A204.1 (cell line): ENCODE results near the gene SACS.
"Not testable (repeated sequence)": the region's sequence is repeated elsewhere in the genome, so short reads cannot be mapped to it uniquely, and the experiment has no call there.

Experiments
- FAIRE-seq: peaks from 2 replicates; lab custom pipeline; 2012; peaks lifted over from hg19 to GRCh38; lab: Jason Lieb, UNC

The SACS gene

DNA sequence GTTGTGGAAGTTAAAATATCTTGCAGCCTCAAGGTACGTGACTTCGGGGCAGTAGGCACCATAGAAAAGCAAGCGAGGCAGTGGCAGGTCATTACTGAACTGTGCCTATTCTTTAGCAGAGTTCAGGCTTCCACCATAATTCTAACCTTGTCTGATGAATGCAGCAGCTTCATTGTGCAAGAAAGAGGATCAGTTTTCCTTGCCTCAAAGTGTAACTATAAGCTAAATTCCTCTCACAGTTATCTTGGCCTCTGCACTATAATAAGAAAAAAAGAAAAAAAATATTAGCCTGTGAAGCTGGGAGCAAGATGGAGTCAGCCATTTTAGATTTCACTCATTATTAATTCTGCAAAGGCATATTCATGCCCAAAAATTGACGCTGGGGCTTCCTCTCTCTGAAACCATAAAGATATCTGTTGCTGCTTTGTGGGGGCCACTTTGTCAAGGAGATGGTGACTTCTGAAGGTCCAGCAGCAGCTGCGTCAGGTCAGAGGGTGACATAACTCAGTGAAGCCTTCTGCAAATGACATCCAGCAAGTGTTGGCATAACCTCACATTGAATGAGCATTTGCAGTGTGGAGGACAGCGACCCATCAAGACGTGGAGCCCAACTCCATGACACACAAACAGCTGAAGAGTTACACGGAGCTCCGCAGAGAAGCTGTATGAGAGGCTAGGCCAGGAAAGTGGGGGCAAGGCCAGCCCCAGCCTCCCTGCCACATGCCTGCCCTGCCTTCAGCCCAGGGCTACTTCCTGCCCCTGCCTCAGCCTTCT lies 23.1 kb upstream of the SACS start:
- FAIRE-seq: no peak

DNA sequence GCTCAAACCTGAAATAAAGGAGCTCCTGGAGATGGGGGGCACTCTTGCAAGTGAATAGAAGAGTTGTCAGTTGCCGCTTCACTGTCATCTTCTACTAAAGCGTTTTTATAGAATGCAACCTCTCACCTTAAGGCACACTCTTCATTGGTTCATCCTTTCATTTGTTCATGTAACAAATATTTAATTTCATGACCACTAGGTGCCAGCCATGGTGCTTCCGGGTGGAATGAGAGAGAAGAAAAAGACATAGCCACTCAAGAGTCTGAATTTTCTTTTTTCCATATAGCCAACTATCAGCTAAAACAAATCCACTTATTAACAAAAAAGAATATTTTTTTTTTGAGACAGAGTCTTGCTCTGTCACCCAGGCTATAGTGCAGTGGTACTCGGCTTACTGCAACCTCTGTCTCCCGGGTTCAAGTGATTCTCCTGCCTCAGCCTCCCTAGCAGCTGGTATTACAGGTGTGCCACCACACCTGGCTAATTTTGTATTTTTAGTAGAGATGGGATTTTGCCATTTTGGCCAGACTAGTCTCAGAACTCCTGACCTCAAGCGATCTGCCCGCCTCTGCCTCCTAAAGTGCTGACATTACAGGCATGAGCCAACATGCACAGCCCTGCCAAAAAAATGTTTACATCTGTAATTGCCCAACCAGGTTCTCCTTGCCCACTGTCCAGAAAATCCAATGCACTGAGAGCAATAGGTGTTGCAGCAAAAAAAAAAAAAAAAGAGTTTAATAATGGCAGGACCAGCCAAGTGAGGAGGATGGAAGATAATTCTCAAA lies 22.1 kb upstream of the SACS start:
- no peak for FAIRE-seq

DNA sequence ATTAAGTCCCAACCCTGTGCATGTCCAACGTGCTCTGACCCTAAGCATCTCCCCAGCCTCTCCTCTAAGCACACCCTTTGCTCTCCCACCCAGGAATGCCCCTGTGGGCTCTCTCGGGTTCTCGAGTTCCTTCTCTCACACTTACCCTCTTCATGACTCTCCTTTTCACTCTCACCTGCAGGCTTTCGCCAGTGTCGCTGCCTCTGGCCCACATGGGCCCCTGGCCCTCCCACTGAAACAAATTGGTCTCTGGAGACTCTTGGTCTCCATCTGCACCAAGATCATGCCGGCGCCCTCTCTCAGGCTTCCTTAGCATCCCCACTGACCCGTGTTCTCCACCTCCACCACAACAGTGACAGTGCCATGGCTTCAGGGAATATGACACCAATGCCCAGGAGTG lies 19.6 kb upstream of the SACS start:
- FAIRE-seq: no peak

DNA sequence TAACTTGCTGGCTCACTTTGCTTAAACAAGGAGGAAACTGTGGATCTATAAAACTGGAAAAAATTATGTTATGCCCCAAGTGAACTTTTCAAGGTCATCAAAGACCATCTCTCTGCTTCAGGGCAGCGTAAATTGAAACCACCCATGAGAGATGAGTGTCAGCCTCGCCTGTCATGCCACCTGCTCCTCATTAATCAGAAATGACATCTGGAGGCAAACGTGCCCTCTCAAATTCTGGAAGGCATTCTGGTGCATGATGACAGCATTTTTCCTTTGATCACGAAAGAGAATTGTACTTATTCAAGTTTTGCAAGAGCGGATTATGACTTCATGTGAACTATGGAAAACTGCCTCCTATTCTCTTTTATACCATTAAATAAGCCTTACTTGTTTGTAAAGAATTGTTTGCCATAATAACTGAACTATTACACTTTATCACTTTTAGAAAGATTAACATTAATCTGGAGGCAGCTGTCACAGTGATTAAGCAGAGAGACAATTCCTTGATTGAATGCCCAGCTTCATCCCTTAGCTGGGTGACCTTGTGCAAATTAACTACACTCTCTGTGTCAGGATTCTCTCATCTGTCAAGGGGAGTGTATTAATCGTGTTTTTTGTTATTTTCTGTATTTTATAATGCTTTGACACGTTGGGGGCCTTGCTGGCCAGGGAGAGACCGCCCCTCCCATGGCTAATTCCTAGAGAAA lies 17.0 kb upstream of the SACS start:
- FAIRE-seq: no peak

DNA sequence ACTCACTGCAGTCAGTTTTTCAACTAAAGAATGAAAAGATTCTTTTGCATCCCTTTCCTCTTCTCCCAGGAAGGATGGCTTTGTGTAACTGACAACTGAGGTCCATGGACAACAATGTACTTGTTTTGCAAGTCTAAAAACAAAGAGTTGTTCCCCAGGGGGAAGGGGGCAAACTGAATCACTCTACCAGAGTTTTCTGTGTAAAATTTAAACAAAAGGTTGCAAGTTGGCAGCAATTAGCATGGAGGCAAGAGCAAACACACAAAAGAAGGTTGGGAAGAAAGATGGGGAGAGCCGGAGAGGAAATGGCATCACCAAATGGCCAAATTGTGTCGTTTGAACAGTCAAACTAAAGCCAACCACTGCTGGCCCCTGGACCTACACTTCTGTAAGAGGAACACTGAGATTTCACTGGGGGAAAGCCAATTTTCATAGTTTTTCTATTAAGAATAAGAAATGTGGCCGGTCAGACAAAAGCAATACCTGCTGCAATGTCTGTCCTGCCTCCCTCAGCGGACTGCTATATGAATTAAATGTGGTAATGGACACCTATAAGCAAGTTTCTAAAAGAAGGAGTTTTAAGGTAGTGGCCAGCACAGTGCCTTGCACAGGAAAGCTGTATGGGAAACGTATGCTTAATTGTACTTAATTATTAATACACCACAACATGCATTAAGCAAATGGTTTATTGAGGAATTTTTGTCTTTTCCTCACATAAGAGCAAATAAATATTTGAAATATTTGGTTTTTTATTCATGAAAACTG lies 16.1 kb upstream of the SACS start:
- no peak for FAIRE-seq

DNA sequence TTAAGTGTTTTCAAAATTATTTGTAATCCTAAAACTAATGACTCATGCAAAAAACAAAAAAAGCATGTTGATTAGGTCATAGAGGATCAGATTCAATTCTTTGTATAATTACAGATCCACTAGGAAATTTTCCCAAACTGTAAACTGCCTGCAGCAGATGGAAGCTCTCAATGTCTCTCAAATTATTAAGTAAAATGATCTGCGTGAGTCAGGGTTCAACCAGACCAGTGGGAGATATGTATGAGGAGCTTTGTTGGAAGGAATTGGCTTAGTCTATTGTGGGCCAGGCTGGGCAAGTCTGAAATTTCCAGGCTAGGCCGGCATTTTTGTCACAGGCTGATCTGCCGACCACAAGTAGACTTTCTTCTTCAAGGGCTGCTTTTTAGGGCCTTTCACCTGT lies 14.4 kb upstream of the SACS start:
- peak; percentile 78 for FAIRE-seq

DNA sequence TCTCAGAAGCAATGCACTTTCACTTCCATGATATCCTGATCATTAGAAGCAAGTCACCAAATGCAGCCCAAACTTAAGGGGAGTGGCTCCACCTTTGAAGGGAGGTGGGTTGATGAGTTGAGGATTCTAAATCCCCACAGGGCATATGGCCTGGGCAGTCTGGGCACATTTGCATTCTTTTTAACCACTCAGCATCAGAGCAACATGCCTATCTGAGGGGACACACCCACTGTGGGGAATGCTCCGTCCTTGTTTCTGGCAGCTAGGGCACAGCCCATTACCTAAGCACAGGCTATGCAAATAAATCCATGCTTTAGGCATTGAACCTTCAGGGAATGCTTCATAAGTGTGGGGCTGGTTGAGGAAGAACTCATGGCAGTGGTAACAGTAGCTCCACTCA lies 12.3 kb upstream of the SACS start:
- FAIRE-seq: no peak

DNA sequence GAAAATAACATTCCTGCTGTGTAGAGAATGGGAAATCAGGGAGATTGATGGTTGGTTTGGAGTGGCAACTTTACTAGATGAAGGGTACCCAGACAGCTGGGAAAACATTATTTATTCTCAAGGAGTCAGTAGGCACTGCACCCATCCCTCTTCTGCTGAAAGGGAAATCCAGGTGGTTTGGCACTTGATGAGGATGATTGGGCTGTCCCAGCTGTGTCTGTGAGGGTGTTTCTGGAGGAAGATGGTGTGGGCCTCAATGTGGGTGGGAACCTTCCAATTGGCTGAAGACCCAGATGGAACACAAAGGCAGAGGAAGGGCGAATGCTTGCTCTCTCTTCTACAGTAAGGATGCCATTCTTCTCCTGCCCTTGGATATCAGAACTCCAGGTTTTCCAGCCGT lies 10.4 kb upstream of the SACS start:
- no peak for FAIRE-seq

DNA sequence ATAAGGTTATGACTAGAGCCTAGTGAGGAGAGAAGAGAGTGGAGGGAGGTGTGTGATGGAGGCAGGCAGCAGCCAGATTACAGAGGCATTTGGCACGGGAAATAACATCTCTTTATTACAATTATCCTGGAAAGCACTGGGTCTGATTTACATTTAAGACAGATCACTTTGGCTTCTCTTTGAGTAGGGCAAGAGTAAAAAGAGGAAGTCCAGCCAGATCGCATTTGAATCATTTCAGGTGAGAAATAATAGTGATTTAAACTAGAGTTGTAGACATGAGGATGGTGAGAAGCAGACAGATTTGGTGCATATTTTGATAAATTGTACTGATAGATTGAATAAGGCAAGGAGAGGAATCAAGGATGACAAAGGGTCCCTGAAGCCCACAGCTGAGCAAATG lies 9.6 kb upstream of the SACS start:
- FAIRE-seq: no peak

DNA sequence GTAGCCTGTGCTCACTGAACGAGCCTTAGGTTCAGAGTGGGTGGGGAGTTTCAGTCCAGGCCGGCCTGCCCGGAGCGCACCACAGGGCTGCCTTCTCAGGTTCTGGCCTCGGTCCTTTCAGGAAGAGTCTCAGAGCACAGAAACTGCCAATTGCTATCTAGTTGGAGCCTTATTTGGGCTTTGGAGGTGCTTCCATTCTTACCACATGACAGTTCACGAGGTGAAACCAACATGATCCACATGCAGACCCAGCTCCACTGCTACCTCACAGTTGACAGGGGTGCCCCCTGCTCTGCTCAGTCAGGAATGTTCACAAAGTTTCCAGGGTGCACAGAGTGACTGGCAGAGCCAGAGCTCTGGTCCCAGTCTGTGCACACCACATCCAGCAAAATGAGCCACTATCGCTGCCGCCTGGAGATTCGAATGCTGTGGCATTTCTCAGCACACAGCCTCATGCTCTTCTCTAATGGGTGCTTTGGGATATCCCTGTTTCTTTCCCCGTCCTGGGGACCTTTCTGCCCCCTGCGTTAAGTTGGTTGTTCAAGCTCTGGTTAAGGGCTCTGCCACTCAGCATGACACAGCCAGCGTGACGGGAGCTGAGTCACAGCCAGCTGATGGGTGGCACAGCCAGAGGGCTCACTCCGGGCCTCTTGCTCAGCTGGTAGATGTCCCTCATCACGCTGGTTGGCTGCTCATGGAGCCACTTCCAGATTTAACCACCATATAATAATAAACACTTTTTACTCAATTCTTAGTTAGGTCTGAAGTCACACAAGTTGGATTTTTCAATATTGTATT lies 7.5 kb upstream of the SACS start:
- FAIRE-seq: no peak

DNA sequence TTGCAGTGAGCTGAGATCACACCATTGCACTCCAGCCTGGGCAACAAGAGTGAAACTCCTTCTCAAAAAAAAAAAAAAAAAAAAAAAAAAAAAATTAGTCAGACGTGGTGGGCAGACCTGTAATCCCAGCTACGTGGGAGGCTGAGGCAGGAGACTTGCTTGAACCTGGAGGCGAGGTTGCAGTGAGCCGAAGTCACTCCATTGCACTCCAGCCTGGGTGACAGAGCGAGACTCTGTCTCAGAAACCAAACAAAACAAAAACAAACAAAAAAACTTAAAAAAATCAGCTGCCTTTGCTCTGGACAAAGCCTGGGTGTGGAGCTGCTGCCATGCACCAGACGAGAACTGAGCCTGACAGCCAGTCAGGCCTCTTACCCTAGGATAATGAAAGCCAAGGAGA lies 6.8 kb upstream of the SACS start:
- not testable (repeated sequence) for FAIRE-seq

DNA sequence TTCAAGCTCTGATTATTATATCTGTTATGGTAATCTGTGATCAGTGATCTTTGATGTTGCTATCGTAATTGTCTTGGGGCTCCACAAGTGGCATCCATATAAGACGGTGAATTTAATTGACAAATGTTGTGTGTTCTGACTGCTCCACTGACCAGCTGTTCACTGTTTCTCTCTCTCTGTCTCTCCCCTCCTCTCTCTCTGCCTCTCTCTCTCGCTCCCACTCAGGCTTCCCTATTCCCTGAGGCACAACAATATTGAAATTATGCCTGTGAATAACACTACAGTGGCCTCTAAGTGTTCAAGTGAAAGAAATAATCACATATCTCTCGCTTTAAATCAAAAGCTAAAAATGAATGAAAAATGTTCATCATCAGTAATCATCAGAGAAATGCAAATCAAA lies 4.4 kb upstream of the SACS start:
- no peak for FAIRE-seq

DNA sequence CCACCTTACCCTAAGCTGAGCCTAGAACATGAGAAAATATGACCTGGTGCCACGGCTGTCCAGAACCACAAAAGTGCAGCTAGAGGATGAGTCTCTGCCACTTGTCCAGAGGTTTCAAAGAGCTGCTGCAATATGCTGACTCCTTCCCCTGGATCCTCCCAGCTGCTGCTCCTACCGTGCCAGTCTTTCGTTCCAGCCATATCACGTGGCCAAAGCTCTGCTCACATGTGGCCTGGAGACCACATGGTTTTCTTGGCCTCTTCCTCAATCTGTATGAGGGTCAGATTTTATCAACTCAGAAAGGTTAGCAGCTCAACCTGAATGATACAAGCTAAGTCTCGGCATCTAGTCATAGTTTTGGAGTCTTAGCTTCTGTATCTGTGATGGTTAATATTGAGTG lies 3.2 kb upstream of the SACS start:
- FAIRE-seq: no peak

DNA sequence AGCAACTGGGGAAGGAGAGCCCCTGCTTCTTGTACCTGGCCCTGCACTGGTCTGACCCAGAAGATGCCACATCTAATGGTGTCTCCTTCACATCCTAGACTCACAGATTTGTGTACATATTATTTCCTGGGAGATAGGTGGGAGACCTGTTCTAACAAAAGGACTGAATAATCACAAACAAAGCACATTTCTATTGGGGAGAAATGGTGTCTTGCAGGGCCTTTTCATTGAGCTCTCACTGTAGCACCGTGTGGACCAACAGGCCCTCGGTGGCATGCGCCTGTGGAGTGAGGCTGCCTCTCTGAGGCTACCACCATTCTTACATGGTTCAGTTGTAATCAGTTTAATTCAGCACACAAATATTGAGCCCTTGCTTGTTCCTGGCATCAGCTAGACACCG lies 989 bp upstream of the SACS start:
- FAIRE-seq: no peak

DNA sequence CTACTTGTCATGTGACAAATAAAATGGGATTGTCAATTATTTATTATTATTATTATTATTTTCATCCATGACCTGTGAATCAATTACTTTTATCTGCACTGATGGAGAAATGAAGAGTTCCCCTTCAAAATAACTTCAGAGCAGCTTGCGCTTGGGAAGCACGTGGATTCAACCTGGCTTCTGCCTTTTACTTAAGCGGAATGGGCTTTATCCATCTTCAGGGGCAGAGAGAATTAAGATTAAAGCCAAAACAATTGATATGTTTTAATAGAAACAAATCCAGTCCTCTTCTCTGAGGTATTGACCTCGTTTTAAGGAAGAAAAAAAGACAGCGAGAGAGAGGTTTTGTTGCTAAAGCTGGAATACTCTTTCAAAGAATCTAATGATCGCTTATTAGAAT lies 876 bp downstream of the SACS start:
- FAIRE-seq: no peak

DNA sequence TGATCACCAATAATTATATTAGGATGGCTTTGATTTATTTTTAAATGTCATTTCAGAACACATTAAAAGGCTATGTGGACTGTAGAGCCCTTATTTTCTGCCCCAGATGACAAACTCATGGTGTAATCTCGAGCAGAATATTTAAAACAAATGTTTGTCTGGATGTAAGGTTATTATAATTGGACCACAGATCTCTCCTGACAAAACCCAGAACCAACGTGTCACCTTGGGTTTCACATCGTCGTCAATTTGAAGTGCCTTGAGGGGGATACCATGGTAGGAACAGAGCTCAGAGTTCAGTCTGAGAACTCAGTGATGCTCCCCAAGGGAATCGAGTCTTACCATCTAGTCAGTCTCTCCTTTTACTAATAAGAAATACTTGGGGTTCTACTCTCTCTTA lies 2.8 kb downstream of the SACS start:
- FAIRE-seq: no peak

DNA sequence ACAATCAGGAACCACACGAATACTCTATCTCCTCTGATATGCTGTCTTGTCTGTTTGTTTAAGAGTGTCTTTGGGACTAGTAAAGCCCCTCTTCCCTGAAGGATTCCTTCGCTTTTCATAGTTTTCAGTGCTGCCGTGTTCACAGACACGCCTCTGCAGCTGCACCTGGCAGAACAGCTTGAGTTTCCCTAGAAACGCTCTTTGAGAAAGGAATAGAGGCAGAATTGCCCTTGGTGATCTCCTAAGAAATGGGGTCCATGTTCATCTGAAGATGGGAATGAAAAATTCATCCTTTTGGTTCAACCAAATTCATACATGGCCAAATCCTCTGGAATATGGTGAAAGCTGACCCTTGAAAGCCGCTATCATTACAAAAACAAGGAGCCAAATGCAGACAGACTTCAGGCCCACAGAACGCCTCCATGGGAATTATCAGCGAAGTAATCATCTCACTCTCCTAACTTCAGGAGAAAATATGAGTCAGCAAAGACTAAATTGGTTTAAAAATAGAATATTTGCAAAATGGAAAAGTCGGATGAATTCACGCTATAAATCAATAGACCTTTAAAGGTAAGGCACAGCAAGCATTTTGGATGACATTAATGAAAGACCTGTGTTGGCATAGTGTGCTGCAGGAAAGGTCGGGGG lies 5.5 kb downstream of the SACS start:
- FAIRE-seq: no peak

DNA sequence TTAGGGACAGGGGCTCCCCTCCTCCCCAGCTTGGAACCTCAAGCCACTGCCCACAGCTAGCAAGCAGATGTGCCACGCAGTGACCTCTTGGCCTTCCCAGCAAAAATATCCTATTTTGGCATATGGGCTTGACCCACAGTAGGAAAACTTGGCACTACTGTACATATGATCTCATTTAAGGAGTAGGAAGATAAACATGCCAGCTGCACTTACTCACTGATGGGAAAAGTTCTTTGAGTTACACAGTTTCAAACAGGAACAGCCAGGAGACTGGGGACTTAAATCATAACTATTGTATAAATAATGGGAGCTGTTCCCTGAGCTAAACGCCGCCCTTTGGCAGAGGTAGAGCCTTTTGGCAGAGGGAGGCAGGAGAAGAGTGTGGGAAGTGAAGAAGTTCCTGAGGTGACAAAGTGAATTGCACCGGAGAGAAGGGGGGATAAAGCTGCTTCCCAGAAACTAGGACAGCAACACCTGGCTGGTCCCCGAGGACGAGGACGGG lies 6.1 kb downstream of the SACS start:
- no peak for FAIRE-seq

DNA sequence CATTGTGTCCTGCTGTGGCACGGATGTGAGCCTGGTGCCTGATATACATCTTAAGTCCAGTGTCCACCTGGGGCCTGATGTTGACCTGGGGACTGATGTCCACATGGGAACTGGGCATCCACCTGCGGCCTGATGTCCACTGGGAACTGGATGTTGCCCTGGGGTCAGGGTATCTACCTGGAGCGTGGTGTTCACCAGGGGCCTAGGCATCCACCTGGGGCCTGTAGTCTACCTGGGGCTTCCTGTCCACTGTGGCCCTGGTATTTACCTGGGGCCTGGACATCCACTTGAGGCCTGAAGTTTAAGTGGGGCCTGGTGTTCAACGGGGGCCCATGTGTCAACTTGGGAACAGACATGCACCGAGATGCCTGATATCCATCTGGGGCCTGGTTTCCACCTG lies 11.9 kb downstream of the SACS start:
- no peak for FAIRE-seq

DNA sequence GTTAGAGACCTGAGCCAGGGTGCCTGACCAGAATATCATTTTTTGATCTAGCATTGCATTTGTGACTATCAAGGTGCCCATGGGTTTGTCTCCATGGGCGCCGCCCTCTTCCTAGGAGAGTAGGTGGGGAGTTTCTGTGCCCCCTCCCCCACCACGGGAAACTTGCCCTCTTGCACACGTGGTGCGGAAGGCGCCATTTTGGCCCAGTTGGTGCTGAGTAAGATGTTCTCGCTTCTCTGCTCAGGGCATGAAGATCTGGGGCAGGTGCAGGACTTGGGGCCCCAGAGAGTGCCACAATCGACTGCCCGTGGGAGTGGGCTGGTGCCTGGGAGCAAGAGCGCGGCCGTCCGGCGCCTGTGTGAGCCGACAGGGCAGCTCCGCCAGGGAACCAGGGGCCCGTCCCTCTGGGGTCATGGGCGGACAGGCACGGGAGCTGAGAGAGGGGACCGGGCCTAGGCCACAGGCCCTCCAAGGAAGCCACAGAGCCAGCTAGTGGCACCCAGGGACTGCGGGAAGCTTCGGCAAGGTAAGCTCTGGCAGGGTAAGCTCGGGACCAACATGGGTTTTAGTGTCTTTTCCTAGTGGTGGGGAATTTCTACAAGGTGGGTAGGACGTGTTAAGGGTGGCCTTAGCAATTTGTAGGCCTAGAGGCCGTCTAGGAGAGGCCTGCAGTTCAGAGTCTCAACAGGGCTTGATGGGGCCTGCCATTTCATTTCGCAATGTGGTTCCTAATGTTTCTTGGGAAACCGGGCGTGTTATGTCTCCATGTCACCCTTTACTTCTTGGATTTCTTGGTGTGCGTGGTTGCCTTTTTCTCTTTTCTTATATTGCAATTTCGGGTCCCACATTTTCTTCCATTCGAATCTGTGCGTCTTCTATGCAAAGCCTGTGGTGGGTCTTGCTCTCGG lies 14.5 kb downstream of the SACS start:
- no peak for FAIRE-seq
